Adrenal gland (tissue), 12 donors: ENCODE results near the gene TULP4. TPM values are rescaled to one million over a fixed set of nuclear protein-coding genes. Genes with fewer than 3 reads are reported as not detected.

ENCODE experiments used
- DNase-seq, 7 donors: peaks; one replicate each; pipeline ENCODE4 v3.0.0-alpha.2; 2019 to 2020
- H3K27ac ChIP-seq, 5 donors: fragments of 200-600 bp; sonication (generic) in 4 of 5; 1 replicate in 3 of 5; 2 replicates in 2 of 5; pipeline versions ENCODE4 v1.5.1 to v1.8.0; 2016 to 2020; ENCODE audit warnings: mild to moderate bottlenecking in 1 of 5
- H3K27me3 ChIP-seq: fragments of 200-600 bp; 2 replicates; pipeline ENCODE4 v1.8.0; 2021
- H3K36me3 ChIP-seq, 2 donors: fragments of 200-600 bp; replicated peaks in 1 of 2; 1 replicate in 1 of 2; 2 replicates in 1 of 2; pipeline versions ENCODE4 v1.5.1 to v1.8.0; 2018 to 2022
- H3K4me1 ChIP-seq, 2 donors: fragments of 200-600 bp; replicated peaks in 1 of 2; 1 replicate in 1 of 2; 2 replicates in 1 of 2; pipeline versions ENCODE4 v1.5.1 to v1.8.0; 2018 to 2021
- H3K4me3 ChIP-seq, 4 donors: fragments of 200-600 bp; sonication (generic) in 3 of 4; one replicate each; pipeline ENCODE4 v1.5.1; 2016 to 2018
- H3K9me3 ChIP-seq, 3 donors: fragments of 200-600 bp; sonication (generic) in 1 of 3; replicated peaks in 1 of 3; 1 replicate in 2 of 3; 2 replicates in 1 of 3; pipeline versions ENCODE4 v1.5.1 to v1.8.0; 2016 to 2021
- CTCF ChIP-seq, 6 experiments: fragments of 450-650 bp in 4 of 6; fragments of 200-600 bp in 2 of 6; sonication (generic) in 1 of 6; IDR thresholded peaks; 1 replicate in 5 of 6; 2 replicates in 1 of 6; pipeline versions ENCODE4 v1.5.1 to v1.8.0; 2016 to 2021; ENCODE audit warnings: antibody characterized with exemption in 6 of 6, mild to moderate bottlenecking in 2 of 6, moderate library complexity in 1 of 6
- POLR2A ChIP-seq, 2 donors: fragments of 450-650 bp; IDR thresholded peaks; one replicate each; pipeline ENCODE4 v1.6.1; 2017; ENCODE audit warnings: antibody characterized with exemption in 2 of 2, mild to moderate bottlenecking in 2 of 2, moderate library complexity in 1 of 2
- WGBS, 4 donors: extraction: QIAGEN DNeasy Blood & Tissue Kit in 2 of 4; methylation state at CpG; one replicate each; pipeline versions ENCODE4 v1.1.5 to v1.1.7; 2013 to 2017; 5-methylcytosine and 5-hydroxymethylcytosine counted together
- intact Hi-C, 2 donors: fragments of 100-400 bp; cut with DNase I; formaldehyde crosslinking; loops; one replicate each; pipeline versions ENCODE4 v1.14.1 to v1.15.0; 2022 to 2023
- polyA plus RNA-seq, 3 donors: library from polyadenylated mRNA; stranded (reverse); fragments of 200-250 nt in 2 of 3; fragments of 350-450 nt in 1 of 3; fragmentation: Illumina TruSeq in 1 of 3; extraction: RNeasy Lipid Tissue Mini Kit (QIAGEN cat#74804) in 1 of 3; gene quantifications; one replicate each; pipeline ENCODE4 v1.2.3, GENCODE V29; 2013 to 2014
- total RNA-seq, 9 donors: library from RNA; depleted of rRNA in 4 of 9; stranded (reverse); fragments of >200 nt in 4 of 9; fragments of 120-200 nt in 1 of 9; fragmentation: NEBNext Ultra II Directional in 1 of 9; extraction: Animal tissue kit (Norgen Biotek cat#: 25700) in 1 of 9; gene quantifications; one replicate each; pipeline versions ENCODE4 v1.1.0 to v1.2.4, GENCODE V29; 2013 to 2023
- donor health status: healthy with polysubstance abuse.
- donor health status: Bipolar disorder and iron deficiency.
- donor health status: DM: yes; HTN: yes; CAD: no.
- donor health status: DM: no; HTN: no; CAD: no.
- donor health status: DM: no; HTN: no; CAD: no.
- donor health status: DM: yes; HTN: yes; CAD: no.

Gene TULP4
- total and polyA plus RNA-seq, 12 donors = 1.9 to 89.6 (median 61.4) TPM

DNA sequence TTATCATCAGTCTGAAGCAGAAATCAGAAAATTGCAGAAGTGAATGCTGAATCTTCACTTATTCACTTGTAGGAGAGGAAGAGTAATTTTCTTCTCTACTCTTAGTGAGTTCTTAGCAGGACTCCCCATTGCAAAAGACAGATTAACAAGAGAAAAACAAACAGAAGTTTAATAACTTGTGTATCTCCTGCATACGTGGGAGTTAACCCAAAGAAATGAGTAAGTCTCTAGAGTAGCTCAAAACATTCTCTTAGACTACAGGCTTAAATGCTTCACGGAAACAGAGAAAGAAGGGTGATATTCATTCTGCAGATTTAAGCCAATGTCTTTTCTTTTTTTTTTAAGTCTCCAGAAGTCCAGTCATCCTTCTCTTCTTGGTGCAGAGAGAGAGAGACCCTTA, 149.7 kb downstream of the TULP4 start:
- no peak for DNase-seq
- intact Hi-C loops = no loop called here
- no peaks in the 10 kb centered on the region for H3K36me3 ChIP-seq

GRCh38 chr6:158464483-158464882, 152.2 kb downstream of the TULP4 start:
- H3K36me3 ChIP-seq = no peaks in the 10 kb centered on the region
- TF ChIP-seq POLR2A (IDR thresholded peaks at IDR 0.05) (no peak), CTCF (IDR thresholded peaks at IDR 0.05) (no peak)

More for the DNA sequence above, 149.7 kb downstream of the TULP4 start:
- Histone ChIP-seq H3K4me3 (no peak overlapping the region), H3K27ac (no peak overlapping the region), H3K9me3 (no peaks in the 10 kb centered on the region), H3K4me1 (no peaks in the 10 kb centered on the region), H3K27me3 (no peaks in the 10 kb centered on the region)
- no peak for TF ChIP-seq CTCF (IDR thresholded peaks at IDR 0.05)
- WGBS, 4 donors = 95 to 100% (median 95%) methylated on average over 2 of the region's 2 CpGs

DNA sequence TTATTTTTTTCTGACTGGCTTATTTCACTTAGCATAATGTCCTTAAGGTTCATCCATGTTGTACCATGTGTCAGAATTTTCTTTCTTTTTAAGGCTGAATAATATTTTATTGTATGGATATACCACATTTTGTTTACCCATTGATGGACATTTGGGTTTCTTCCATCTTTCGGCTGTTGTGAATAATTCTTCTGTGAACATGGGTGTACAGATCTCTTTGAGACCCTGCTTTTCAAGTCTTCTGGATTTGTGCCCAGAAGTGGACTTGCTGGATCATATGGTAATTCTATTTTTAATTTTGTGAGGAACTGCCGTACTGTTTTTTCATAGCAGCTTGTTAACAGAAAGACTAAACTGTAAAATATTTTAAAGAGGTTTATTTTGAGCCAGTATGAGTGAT, 153.0 kb downstream of the TULP4 start:
- 88 to 94% (median 91%) methylated on average over 2 of the region's 2 CpGs for WGBS, 4 donors
- no peaks in the 10 kb centered on the region for H3K4me1 ChIP-seq

More at GRCh38 chr6:158464483-158464882, 152.2 kb downstream of the TULP4 start:
- intact Hi-C loops = no loop called here
- H3K4me1 ChIP-seq = no peaks in the 10 kb centered on the region
- WGBS, 4 donors = 89 to 96% (median 93%) methylated on average over 9 of the region's 9 CpGs
- no peak overlapping the region for H3K4me3 ChIP-seq
- H3K9me3 ChIP-seq = no peaks in the 10 kb centered on the region
- H3K27me3 ChIP-seq = no peaks in the 10 kb centered on the region
- no peak for DNase-seq
- H3K27ac ChIP-seq = no peak overlapping the region

GRCh38 chr6:158465747-158466146, 153.5 kb downstream of the TULP4 start:
- intact Hi-C loops = no loop called here

More for the DNA sequence above, 153.0 kb downstream of the TULP4 start:
- intact Hi-C loops = no loop called here
- no peak for TF ChIP-seq POLR2A (IDR thresholded peaks at IDR 0.05)
- TF ChIP-seq CTCF (IDR thresholded peaks at IDR 0.05) = no peak
- no peak for DNase-seq
- H3K36me3 ChIP-seq = no peaks in the 10 kb centered on the region
- no peak overlapping the region for H3K4me3 ChIP-seq
- H3K27ac ChIP-seq = no peak overlapping the region
- H3K9me3 ChIP-seq = no peaks in the 10 kb centered on the region
- H3K27me3 ChIP-seq = no peaks in the 10 kb centered on the region

More at GRCh38 chr6:158465747-158466146, 153.5 kb downstream of the TULP4 start:
- H3K27ac ChIP-seq = no peak overlapping the region
- no peak for DNase-seq
- H3K4me1 ChIP-seq = no peaks in the 10 kb centered on the region
- 42 to 56% (median 49%) methylated on average over 3 of the region's 3 CpGs for WGBS, 4 donors
- H3K9me3 ChIP-seq = no peaks in the 10 kb centered on the region
- no peak overlapping the region for H3K4me3 ChIP-seq
- no peaks in the 10 kb centered on the region for H3K36me3 ChIP-seq
- H3K27me3 ChIP-seq = no peaks in the 10 kb centered on the region
- TF ChIP-seq POLR2A (IDR thresholded peaks at IDR 0.05) (no peak), CTCF (IDR thresholded peaks at IDR 0.05) (no peak)
